Heart left ventricle (tissue), 16 donors: ENCODE data around the gene CUL4A. TPM values are rescaled to one million over a fixed set of nuclear protein-coding genes. Genes with fewer than 3 reads are reported as not detected.
"Not testable (repeated sequence)": the region's sequence is repeated elsewhere in the genome, so short reads cannot be mapped to it uniquely, and the experiment has no call there.

Experiments
- ATAC-seq, 4 donors: fragments of 200-7000 bp; cut with Tn5 transposase; one replicate each; pipeline ENCODE4 v1.9.1; 2020 to 2022; ENCODE audit warnings: moderate library complexity in 4 of 4, mild to moderate bottlenecking in 3 of 4, moderate number of reproducible peaks in 1 of 4
- DNase-seq, 5 donors: peaks; one replicate each; pipeline ENCODE4 v3.0.0-alpha.2; 2020
- H3K27ac ChIP-seq, 12 donors: fragments of 200-600 bp; sonication (generic) in 4 of 12; one replicate each; pipeline versions ENCODE4 v1.5.0 to v1.8.0; 2016 to 2022; ENCODE audit warnings: mild to moderate bottlenecking in 2 of 12
- H3K27me3 ChIP-seq, 9 donors: fragments of 200-600 bp; sonication (generic) in 2 of 9; one replicate each; pipeline versions ENCODE4 v1.5.1 to v1.8.0; 2016 to 2022; ENCODE audit warnings: mild to moderate bottlenecking in 3 of 9
- H3K36me3 ChIP-seq, 9 donors: fragments of 200-600 bp; sonication (generic) in 2 of 9; one replicate each; pipeline versions ENCODE4 v1.5.0 to v1.8.0; 2018 to 2022; ENCODE audit warnings: mild to moderate bottlenecking in 2 of 9
- H3K4me1 ChIP-seq, 12 donors: fragments of 200-600 bp; sonication (generic) in 4 of 12; one replicate each; pipeline versions ENCODE4 v1.5.0 to v1.8.0; 2016 to 2022; ENCODE audit warnings: mild to moderate bottlenecking in 3 of 12
- H3K4me3 ChIP-seq, 12 donors: fragments of 200-600 bp; sonication (generic) in 4 of 12; one replicate each; pipeline versions ENCODE4 v1.5.0 to v1.8.0; 2017 to 2022; ENCODE audit warnings: mild to moderate bottlenecking in 9 of 12, moderate library complexity in 4 of 12
- H3K9me3 ChIP-seq, 12 donors: fragments of 200-600 bp; sonication (generic) in 4 of 12; one replicate each; pipeline versions ENCODE4 v1.5.0 to v1.8.0; 2016 to 2022; ENCODE audit warnings: mild to moderate bottlenecking in 1 of 12
- CTCF ChIP-seq, 12 donors: fragments of 200-600 bp; sonication (generic) in 4 of 12; IDR thresholded peaks; one replicate each; pipeline versions ENCODE4 v1.5.0 to v1.8.0; 2018 to 2022; ENCODE audit warnings: antibody characterized with exemption in 12 of 12, mild to moderate bottlenecking in 5 of 12
- POLR2A ChIP-seq, 2 donors: fragments of 450-650 bp; IDR thresholded peaks; one replicate each; pipeline ENCODE4 v1.6.1; 2017; ENCODE audit warnings: antibody characterized with exemption in 2 of 2, mild to moderate bottlenecking in 2 of 2, moderate library complexity in 2 of 2
- WGBS, 4 donors: extraction: QIAGEN DNeasy Blood & Tissue Kit in 2 of 4; methylation state at CpG; one replicate each; pipeline versions ENCODE4 v1.1.5 to v1.1.7; 2013 to 2018; 5-methylcytosine and 5-hydroxymethylcytosine counted together
- intact Hi-C, 10 donors: fragments of 100-400 bp; cut with DNase I; formaldehyde crosslinking; loops; one replicate each; pipeline versions ENCODE4 v1.11.1 to v1.14.2; 2022
- polyA plus RNA-seq, 2 donors: library from polyadenylated mRNA; stranded (reverse); fragments of 200-250 nt; gene quantifications; one replicate each; pipeline ENCODE4 v1.2.3, GENCODE V29; 2013
- total RNA-seq, 9 donors: library from RNA; depleted of rRNA in 2 of 9; stranded (reverse); fragments of >200 nt in 2 of 9; fragmentation: NEBNext Ultra II Directional in 3 of 9; extraction: Animal tissue kit (Norgen Biotek cat#: 25700) in 3 of 9; gene quantifications; one replicate each; pipeline versions ENCODE4 v1.1.0 to v1.2.4, GENCODE V29; 2016 to 2023
- donor health status: ischemic (EF 13 %, LVEDD 7.1; RV severe dilation, severe dysfunction).
- donor health status: healthy with polysubstance abuse.
- donor health status: DM: no; HTN: yes; CAD: no.
- donor health status: DM: no; HTN: no; CAD: no.
- donor health status: ischemic (EF 25% LVEDD 6.9; RV normal size, moderate dysfunction).
- donor health status: ischemic (EF 25% LVEDD 5.7; RV mildly dilated, moderate dysfunction).
- donor health status: healthy.
- donor health status: DM: yes; HTN: yes; CAD: no.
- donor health status: ischemic (EF 35%, LVEDD 5.7; RV mildly dilated, moderate dysfunction).
- donor health status: nonischemic (EF 11% LVEDD 7.7; RV severe dilation, severe dysfunction).
- donor health status: DM: yes; HTN: yes; CAD: no.
- donor health status: PGD.
- donor health status: ischemic (EF 29% LVEDD 5.4; RV normal size, mild dysfunction).
- donor health status: nonischemic (EF 23%, LVEDD 6.1; RV moderate dilation, normal function).

CUL4A gene
- total and polyA plus RNA-seq, 11 donors, result 29.7 to 121 (median 109) TPM

- intact Hi-C loops, result no loop called here
- Histone ChIP-seq H3K4me1 (peaks cover 0 to 32% (median 0%) of the 10 kb centered on the region in 12 donors), H3K27ac (no peak overlapping the region)
Observed at GRCh38 chr13:113305208-113305607, 95.8 kb downstream of the CUL4A start.

GRCh38 chr13:113307491-113307890 lies 98.1 kb downstream of the CUL4A start:
- ATAC-seq (no peak), DNase-seq (no peak)
- TF ChIP-seq CTCF (IDR thresholded peaks at IDR 0.05) (no peak), POLR2A (IDR thresholded peaks at IDR 0.05) (no peak)
- Histone ChIP-seq H3K27ac (no peak overlapping the region), H3K9me3 (no peaks in the 10 kb centered on the region), H3K4me1 (peaks cover 0 to 23% (median 0%) of the 10 kb centered on the region in 12 donors), H3K27me3 (no peaks in the 10 kb centered on the region), H3K4me3 (no peak overlapping the region), H3K36me3 (peaks cover 0 to 73% (median 45%) of the 10 kb centered on the region in 9 donors)
- intact Hi-C loops, result no loop called here

More at GRCh38 chr13:113305208-113305607, 95.8 kb downstream of the CUL4A start:
- no peak overlapping the region for H3K4me3 ChIP-seq
- no peak for TF ChIP-seq POLR2A (IDR thresholded peaks at IDR 0.05)
- TF ChIP-seq CTCF (IDR thresholded peaks at IDR 0.05), result no peak
- H3K27me3 ChIP-seq, result no peaks in the 10 kb centered on the region
- DNase-seq, result no peak
- ATAC-seq, result peak in 3 of 4 donors; percentile 44 to 69 (median 47)
- 50 to 57% (median 55%) methylated on average over 7 of the region's 7 CpGs for WGBS, 4 donors
- H3K9me3 ChIP-seq, result no peaks in the 10 kb centered on the region
- H3K36me3 ChIP-seq, result peaks cover 0 to 57% (median 22%) of the 10 kb centered on the region in 9 donors

GRCh38 chr13:113309473-113309872 lies 100.1 kb downstream of the CUL4A start:
- intact Hi-C loops, result no loop called here
- Histone ChIP-seq H3K4me3 (no peak overlapping the region), H3K27ac (no peak overlapping the region), H3K4me1 (peaks cover 0 to 14% (median 0%) of the 10 kb centered on the region in 12 donors), H3K36me3 (peaks cover 0 to 72% (median 48%) of the 10 kb centered on the region in 9 donors), H3K9me3 (no peaks in the 10 kb centered on the region), H3K27me3 (no peaks in the 10 kb centered on the region)
- no peak for TF ChIP-seq POLR2A (IDR thresholded peaks at IDR 0.05)
- TF ChIP-seq CTCF (IDR thresholded peaks at IDR 0.05), result no peak
- 93 to 96% (median 95%) methylated on average over 6 of the region's 6 CpGs for WGBS, 4 donors
- DNase-seq (no peak), ATAC-seq (no peak)

GRCh38 chr13:113314112-113314511 lies 104.7 kb downstream of the CUL4A start:
- H3K9me3 ChIP-seq, H3K27ac ChIP-seq, ATAC-seq, intact Hi-C loops, DNase-seq, H3K27me3 ChIP-seq, H3K4me1 ChIP-seq, H3K4me3 ChIP-seq: not testable (repeated sequence)
- WGBS, 4 donors, result 71 to 97% (median 96%) methylated on average over 8 to 20 of the region's 20 CpGs
- H3K36me3 ChIP-seq, result peaks cover 0 to 76% (median 62%) of the 10 kb centered on the region in 9 donors

- H3K4me3 ChIP-seq, H3K4me1 ChIP-seq, H3K27me3 ChIP-seq, ATAC-seq, intact Hi-C loops, H3K27ac ChIP-seq, H3K9me3 ChIP-seq: not testable (repeated sequence)
- peaks cover 0 to 76% (median 65%) of the 10 kb centered on the region in 9 donors for H3K36me3 ChIP-seq
- peak in 1 of 5 donors; percentile 14 for DNase-seq
- WGBS, 4 donors, result 93 to 96% (median 94%) methylated on average over 22 to 23 of the region's 23 CpGs
Observed at GRCh38 chr13:113314895-113315470, 105.6 kb downstream of the CUL4A start.
